Upper lobe of left lung (tissue), 4 donors: ENCODE data around the gene NUDCD3.

Source experiments
- POLR2A ChIP-seq, 4 donors: fragments of 450-650 bp; IDR thresholded peaks; one replicate each; pipeline ENCODE4 v1.5.1; 2016 to 2017; ENCODE audit warnings: antibody characterized with exemption in 4 of 4, mild to moderate bottlenecking in 2 of 4
- TF ChIP-seq, protein P1 (sequence below), 6 experiments: fragments of 450-650 bp in 4 of 6; fragments of 200-600 bp in 2 of 6; sonication (generic) in 2 of 6; IDR thresholded peaks; one replicate each; pipeline ENCODE4 v1.5.1; 2016 to 2019; ENCODE audit warnings: antibody characterized with exemption in 6 of 6

GRCh38 chr7:44440577-44441078 is 49.8 kb downstream of the NUDCD3 start:
- no peak for TF ChIP-seq POLR2A (IDR thresholded peaks at IDR 0.05)
- TF ChIP-seq, protein P1, sequence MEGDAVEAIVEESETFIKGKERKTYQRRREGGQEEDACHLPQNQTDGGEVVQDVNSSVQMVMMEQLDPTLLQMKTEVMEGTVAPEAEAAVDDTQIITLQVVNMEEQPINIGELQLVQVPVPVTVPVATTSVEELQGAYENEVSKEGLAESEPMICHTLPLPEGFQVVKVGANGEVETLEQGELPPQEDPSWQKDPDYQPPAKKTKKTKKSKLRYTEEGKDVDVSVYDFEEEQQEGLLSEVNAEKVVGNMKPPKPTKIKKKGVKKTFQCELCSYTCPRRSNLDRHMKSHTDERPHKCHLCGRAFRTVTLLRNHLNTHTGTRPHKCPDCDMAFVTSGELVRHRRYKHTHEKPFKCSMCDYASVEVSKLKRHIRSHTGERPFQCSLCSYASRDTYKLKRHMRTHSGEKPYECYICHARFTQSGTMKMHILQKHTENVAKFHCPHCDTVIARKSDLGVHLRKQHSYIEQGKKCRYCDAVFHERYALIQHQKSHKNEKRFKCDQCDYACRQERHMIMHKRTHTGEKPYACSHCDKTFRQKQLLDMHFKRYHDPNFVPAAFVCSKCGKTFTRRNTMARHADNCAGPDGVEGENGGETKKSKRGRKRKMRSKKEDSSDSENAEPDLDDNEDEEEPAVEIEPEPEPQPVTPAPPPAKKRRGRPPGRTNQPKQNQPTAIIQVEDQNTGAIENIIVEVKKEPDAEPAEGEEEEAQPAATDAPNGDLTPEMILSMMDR (IDR thresholded peaks at IDR 0.05): no peak
